ENCODE measurements around the gene FAM107B. TPM values are rescaled to one million over a fixed set of nuclear protein-coding genes. Genes with fewer than 3 reads are reported as not detected.
"Not testable (repeated sequence)": the region's sequence is repeated elsewhere in the genome, so short reads cannot be mapped to it uniquely, and the experiment has no call there.

FAM107B gene
- total RNA-seq, 2 experiments from 2014 or later, result 114 to 121 TPM

GRCh38 chr10:14691359-14691758 is 83.3 kb downstream of the FAM107B start:
- H3K27ac Mint-ChIP-seq, result no peak overlapping the region
- no peaks in the 10 kb centered on the region for H3K27me3 Mint-ChIP-seq
- ATAC-seq (no peak), DNase-seq (no peak)
- CTCF ChIA-PET, result no interaction called here
- H3K36me3 Mint-ChIP-seq (ENCODE audit: low read depth), result no peaks in the 10 kb centered on the region
- intact Hi-C loops (cut with micrococcal nuclease), result no loop called here
- H3K4me3 Mint-ChIP-seq, result no peak overlapping the region
- H3K4me1 Mint-ChIP-seq (ENCODE audit: low read depth), result peaks cover 7% of the 10 kb centered on the region
- no peak for TF ChIP-seq CTCF (IDR thresholded peaks at IDR 0.05)
- no peaks in the 10 kb centered on the region for H3K9me3 Mint-ChIP-seq
- POLR2A ChIA-PET, result no interaction called here

- Mint-ChIP-seq H3K36me3 (ENCODE audit: low read depth) (no peaks in the 10 kb centered on the region), H3K9me3 (no peaks in the 10 kb centered on the region), H3K4me3 (no peak overlapping the region), H3K27ac (no peak overlapping the region), H3K4me1 (ENCODE audit: low read depth) (peaks cover 10% of the 10 kb centered on the region), H3K27me3 (no peaks in the 10 kb centered on the region)
- CTCF ChIA-PET, result no interaction called here
- ATAC-seq (no peak), DNase-seq (no peak)
- POLR2A ChIA-PET, result no interaction called here
- intact Hi-C loops (cut with micrococcal nuclease), result no loop called here
- no peak for TF ChIP-seq CTCF (IDR thresholded peaks at IDR 0.05)
These were observed 86.1 kb downstream of the FAM107B start for GRCh38 chr10:14688606-14689005.

DNA sequence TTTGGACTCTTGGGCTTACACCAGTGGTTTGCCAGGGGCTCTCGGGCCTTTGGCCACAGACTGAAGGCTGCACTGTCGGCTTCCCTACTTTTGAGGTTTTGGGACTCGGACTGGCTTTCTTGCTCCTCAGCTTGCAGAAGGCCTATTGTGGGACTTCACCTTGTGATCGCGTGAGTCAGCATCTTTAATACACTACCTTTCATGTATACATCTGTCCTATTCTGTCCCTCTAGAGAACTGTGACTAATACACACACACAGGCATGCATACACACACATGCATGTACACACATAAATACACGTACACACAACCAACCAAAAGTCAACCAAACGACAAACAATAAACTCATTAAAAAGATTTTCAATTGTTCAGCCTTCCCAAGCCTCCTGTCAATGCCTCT is 86.5 kb downstream of the FAM107B start:
- H3K27ac Mint-ChIP-seq; intact Hi-C loops (cut with micrococcal nuclease); H3K36me3 Mint-ChIP-seq (ENCODE audit: low read depth); H3K9me3 Mint-ChIP-seq; POLR2A ChIA-PET; ATAC-seq; H3K4me3 Mint-ChIP-seq; H3K27me3 Mint-ChIP-seq; CTCF ChIA-PET; DNase-seq: not testable (repeated sequence)
- peaks cover 10% of the 10 kb centered on the region for H3K4me1 Mint-ChIP-seq (ENCODE audit: low read depth)

- ChIA-PET POLR2A (no interaction called here), CTCF (no interaction called here)
- TF ChIP-seq CTCF (IDR thresholded peaks at IDR 0.05), result no peak
- Mint-ChIP-seq H3K4me1 (ENCODE audit: low read depth) (peaks cover 10% of the 10 kb centered on the region), H3K27ac (no peak overlapping the region), H3K27me3 (no peaks in the 10 kb centered on the region), H3K4me3 (no peak overlapping the region), H3K9me3 (no peaks in the 10 kb centered on the region), H3K36me3 (ENCODE audit: low read depth) (no peaks in the 10 kb centered on the region)
- DNase-seq, result no peak
- no peak for ATAC-seq
- intact Hi-C loops (cut with micrococcal nuclease), result no loop called here
These were observed 87.4 kb downstream of the FAM107B start for GRCh38 chr10:14687340-14687739.

- ATAC-seq, result peak; percentile 53
- Mint-ChIP-seq H3K4me3 (no peak overlapping the region), H3K4me1 (ENCODE audit: low read depth) (peaks cover 10% of the 10 kb centered on the region), H3K36me3 (ENCODE audit: low read depth) (no peaks in the 10 kb centered on the region), H3K9me3 (no peaks in the 10 kb centered on the region), H3K27me3 (no peaks in the 10 kb centered on the region), H3K27ac (no peak overlapping the region)
- CTCF ChIA-PET, result interaction anchor here (0.6 kb wide), 1 partner anchor 10 kb away, joined by 3 read pairs; no protein-coding TSS in a partner anchor
- intact Hi-C loops (cut with micrococcal nuclease), result no loop called here
- TF ChIP-seq CTCF (IDR thresholded peaks at IDR 0.05), result no peak
- POLR2A ChIA-PET, result interaction anchor here (0.5 to 0.7 kb wide), 3 partner anchors 99 to 501 kb away, joined by 3 read pairs; no protein-coding TSS in a partner anchor
- DNase-seq, result peak; percentile 4
These were observed 88.3 kb downstream of the FAM107B start for GRCh38 chr10:14686356-14686755.

- DNase-seq, result no peak
- ChIA-PET POLR2A (no interaction called here), CTCF (no interaction called here)
- Mint-ChIP-seq H3K9me3 (no peaks in the 10 kb centered on the region), H3K4me1 (ENCODE audit: low read depth) (peaks cover 10% of the 10 kb centered on the region), H3K4me3 (no peak overlapping the region), H3K36me3 (ENCODE audit: low read depth) (no peaks in the 10 kb centered on the region), H3K27ac (no peak overlapping the region), H3K27me3 (no peaks in the 10 kb centered on the region)
- TF ChIP-seq CTCF (IDR thresholded peaks at IDR 0.05), result no peak
- intact Hi-C loops (cut with micrococcal nuclease), result no loop called here
- no peak for ATAC-seq
These were observed 90.3 kb downstream of the FAM107B start for GRCh38 chr10:14684354-14684753.

All from activated CD8-positive, alpha-beta T cell treated with anti-CD3 and anti-CD28 coated beads for 36 hours (primary cell).